GM19240 (cell line): Measurements from ENCODE around the gene EIF2S2.

Experiments
- DNase-seq: peaks from one replicate; pipeline ENCODE4 v3.0.0; 2011; ENCODE audit warnings: low spot score; ENCODE audit not compliant: insufficient read length

EIF2S2 gene

DNA sequence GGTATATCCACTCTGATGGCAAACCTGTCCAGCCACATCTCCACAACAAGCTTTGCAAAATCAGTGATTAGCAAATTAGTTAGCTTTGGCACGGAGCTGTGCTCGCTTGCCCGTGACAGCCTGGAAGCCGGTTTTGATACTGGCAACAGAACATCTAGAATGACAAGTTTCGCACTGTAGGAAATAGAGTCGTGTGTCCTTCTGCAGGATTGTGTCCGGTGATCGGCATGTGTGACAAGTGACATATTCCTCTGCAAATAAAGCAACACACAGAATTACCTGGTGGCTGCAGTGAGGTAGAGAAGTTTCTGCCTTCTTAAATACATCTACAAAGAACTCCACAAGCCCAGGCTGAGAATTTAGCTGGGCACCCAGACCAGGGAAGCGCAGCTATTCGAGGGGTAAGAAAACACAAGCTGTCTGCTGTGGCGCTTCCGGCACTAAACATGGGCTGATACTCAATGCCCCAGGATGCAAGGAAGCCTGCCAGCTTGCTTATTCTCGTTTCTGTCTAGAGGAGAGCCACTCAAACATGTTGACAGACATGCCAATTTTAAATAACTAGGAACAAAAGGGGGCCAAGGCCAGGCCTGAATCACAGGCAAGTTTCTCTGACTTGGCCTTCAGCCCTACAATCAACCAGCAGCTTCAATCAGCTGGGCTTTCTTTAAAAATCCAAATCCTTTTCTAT lies 22.2 kb downstream of the EIF2S2 start:
- no peak for DNase-seq

DNA sequence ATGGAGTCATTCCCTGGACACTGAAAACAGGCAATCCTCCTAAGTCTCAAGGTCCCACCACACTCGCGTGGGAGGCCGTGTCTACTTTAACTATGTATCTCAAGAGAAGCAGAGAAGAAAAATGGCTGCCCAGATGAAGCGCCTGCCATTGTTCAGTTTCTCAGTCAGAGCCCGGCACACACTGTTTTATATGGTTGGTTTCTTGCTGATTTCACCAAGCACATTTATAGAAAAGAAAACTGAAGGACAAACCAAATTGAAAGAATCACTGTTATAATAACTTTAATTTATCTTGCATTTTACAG lies 22.9 kb downstream of the EIF2S2 start:
- no peak for DNase-seq

DNA sequence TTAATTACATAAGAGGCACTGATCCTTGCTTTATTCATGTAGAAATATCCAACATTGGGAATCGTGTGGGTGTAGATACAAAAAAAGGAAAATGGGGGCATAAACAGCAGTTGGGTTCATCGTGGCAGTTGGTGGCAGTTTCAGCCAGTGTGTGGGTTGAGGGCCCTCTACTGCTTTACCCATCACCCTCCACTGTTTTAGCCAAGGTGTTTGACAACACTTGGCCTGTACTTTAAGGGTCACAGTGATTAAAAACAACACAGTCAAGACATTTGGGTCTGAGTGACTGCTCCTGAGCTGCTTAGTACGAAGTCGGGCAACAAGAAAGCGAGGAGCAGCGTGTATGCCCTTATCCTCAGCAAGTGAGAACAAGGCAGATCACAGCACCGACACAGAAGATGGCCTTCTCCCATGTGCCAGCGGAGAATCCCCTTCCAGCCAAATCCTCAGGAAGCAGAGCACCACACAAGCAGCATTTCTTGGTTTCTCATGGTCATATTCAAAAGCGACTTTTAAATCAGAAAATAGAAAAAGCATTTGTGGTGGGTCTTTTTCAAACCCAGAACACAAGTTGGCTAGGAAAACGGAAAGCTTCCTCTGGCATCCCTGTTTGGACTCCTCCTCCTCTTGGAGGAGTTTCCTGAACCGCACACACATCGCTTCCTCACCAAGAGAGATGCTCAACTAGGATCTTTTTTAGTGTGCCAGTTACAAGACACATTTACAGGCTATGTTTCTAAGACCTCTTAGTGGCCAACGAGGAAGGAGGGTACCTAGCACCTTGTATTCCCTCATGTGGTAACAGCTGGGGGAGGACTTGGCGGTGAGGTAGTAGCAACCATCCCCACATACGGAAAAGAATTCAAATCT lies 23.5 kb downstream of the EIF2S2 start:
- no peak for DNase-seq

DNA sequence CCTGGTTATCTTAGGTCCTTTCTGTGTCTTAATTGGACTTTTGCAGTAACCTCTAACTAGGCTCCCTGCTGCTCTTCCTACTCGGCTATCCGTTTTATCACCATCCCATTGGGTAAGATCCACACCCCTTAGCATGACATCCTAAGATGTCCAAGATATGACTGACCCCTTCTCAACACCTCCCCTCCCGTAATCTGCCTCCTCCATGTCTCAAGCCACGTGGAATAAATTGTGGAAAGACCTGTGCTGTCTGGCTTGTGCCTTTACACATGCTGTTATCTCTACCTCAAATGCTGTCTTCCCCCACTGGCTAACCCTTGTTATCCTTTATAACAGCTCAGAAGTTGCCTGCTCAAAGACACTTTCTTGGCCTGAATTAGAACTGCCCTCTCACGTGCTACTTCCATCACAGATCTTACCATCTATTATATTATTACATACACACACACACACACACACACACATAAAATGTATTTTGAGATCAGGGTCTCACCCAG lies 26.5 kb downstream of the EIF2S2 start:
- no peak for DNase-seq

DNA sequence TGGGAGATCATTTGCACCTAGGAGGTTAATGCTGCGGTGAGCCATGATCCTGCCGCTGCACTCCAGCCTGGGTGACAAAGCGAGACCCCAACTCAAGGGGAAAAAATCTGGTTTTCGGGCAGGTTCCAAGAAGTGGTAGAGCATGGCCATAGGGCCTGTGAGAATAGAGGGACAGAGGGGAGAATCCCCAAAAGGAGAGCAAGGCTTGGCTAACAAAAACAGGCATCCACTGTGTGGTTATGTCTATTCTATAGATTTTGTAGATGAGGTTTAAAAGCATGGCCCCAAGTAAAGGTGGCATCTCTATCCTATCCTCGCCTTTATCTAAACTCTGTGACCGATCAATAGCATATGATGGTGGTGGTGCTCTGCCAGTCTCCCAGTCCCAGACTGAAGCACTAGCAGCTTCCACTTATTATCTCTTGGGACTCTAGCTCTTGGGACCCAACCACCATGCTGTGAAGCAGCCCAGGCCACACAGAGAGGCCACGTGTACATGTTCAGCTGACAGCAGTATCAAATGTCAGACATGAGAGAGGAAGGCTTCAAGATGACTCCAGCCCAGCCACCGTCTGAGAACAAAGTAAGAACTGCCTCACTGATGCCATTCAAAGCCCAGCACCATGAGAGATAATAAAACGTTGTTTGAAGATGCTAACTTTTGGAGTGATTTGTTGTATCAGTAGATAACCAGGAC lies 27.7 kb downstream of the EIF2S2 start:
- DNase-seq, result no peak

DNA sequence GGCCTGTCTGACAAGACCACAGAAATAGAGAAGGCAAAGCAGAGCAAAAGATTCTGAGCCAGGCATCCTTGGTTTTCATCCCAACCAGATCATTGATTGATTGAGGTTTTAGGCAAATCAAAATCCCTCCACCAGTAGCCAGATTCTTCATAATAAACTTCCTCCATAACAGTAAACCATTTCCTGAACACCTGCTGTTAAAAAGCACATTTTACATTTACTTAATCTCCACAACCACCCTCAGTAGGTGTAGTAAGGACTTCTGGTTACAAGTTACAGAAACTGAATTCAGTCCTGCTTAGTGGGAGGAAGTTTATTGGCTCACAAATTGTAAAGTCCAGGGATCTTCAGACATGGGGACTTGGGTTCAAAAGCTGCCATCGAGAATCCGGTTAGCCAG lies 28.3 kb downstream of the EIF2S2 start:
- DNase-seq, result no peak

DNA sequence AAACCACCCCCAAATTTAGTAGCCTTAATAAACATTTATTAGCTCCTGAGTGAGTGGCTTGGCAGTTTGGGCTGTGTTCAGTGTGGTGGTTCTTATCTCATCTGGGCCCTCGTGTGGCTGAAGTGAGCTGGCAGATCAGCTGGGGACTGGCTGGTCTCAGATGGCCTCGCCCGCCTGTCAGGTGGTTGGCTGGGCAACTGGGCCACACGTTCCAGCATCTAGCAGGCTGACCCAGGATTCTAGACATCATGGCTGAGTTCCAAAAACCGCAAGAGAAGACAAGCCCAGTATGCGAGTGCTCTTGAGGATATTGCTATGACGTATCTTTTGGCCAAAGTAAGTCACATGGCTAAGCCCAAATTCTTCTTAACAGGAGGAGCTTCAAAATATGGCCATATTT lies 28.9 kb downstream of the EIF2S2 start:
- no peak for DNase-seq

DNA sequence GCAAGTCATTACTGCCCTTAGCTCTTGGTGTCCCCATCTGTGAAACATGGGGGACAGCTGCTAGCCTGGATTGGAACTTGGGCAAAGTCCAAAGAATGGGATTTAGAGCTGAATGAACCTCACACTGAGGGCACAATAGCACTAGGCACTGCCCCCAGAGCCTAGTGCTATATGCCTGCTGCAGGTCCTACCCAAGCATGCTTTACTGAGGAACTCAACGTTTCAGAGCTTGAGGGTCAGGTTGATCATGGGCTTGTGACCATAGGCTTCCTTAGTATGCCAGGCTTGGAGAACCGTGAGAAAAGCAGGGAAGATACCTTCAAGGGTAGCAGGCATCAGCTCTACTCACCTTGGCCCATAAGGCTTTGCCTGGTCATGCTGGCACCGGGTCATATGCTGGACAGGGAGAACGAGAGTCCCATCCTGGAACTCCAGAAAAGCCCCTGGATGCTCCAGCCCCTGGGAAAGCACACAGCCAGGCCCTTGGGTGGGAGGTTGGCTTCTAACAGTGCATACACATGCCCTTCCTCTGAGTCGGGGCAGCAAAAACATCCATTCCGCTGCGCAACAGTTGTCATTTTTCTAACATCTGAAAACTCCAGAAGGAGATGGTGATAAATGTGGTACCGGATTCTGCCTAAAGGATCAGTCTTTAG lies 29.7 kb downstream of the EIF2S2 start:
- no peak for DNase-seq

DNA sequence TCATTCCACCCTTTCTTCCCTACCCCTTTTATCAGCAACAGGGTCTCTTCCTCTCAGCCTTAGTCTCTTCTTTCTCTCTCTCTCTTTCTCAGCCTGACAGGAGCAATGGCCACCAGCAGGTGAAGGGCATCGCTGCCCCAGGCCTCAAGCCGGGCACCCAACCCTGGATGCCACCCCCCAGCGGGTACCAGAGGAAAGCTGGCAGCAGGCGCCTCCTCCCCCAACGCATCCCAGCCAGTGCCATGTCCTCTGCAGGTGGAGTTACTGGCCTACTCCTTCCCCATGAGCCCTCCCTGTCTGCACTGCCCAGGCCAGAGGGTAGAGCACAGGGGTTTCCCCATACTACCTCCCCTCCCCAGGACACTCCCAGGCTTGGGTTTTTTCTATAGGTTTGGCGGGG lies 32.2 kb downstream of the EIF2S2 start:
- no peak for DNase-seq

DNA sequence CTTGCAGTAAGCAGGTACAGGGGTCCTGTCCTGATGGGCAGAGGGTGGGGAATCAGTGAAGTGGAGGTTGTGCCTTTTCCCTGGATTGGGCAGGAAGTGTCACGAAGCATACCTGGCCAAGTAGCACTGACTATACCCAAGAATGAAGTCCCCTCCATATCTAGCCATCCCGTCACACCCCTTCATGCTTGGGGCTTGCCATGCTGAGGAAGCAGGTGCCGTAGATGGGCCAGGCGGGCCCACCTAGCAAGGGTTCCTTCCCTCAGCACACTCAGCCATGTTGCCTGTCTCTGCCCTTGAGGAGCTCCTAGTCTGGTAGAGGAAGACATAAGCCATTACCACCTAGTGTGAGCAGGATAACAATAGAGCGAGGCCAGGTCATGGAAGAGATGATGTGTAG lies 33.5 kb downstream of the EIF2S2 start:
- no peak for DNase-seq

DNA sequence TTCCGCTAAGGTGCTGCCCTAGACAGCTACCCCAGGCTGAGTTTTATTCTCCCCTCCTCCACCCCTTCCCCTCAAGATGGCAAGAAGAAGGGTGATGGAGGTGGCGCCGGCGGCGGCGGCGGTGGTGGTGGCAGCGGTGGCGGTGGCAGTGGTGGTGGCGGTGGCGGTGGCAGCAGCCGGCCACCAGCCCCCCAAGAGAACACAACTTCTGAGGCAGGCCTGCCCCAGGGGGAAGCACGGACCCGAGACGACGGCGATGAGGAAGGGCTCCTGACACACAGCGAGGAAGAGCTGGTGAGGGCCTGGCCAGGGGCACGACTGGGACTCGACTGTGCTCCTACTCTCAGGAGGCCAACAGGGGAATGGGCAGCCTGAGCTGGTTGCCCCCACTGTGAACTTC lies 35.1 kb downstream of the EIF2S2 start:
- DNase-seq, result no peak

DNA sequence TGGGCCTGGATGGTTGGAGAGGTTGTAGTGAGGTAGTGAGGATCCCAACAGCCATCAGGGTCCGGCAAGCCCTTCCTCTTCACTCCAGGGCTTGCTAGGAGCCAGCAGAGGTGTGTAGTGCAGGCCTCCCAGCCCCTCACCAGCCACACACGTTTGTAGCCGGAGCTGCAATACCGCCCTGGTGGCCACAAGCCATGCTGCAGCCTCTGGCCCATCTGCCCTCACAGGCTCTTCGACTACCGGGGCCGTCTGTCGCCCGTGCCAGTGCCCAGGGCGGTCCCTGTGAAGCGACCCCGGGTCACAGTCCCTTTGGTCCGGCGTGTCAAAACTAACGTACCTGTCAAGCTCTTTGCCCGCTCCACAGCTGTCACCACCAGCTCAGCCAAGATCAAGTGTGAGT lies 36.4 kb downstream of the EIF2S2 start:
- DNase-seq, result no peak

DNA sequence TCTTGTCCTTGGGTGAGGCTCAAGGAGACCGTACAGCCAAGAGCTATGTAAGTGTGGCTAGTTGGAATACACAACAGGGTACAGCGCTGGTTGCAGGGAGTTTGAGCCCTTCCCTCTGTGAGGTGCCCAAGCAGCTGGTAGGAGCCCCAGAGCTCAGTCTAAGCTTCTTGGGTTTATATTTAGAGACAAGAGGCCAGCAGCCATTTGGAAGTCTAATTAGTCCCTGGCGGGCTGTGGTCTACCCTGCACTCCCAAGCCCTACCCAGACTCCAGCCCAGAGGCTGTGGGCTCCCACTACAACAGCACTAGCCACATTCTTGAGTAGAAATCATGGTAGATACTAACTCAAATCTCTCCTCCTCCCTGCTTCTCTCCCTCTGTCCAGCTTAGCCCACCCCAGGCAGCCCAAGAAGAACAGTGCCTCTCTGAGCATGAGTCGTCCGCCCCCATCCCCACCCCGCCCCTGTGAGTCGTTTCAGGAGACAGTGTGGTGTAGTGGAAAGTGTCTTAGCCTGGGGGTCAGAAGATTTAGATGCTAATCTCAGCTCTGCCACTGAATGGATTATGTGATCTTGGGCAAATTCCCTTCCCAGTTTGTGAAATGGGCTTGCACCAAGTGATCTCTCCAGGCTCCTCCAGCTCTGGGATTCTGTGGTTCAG lies 37.8 kb downstream of the EIF2S2 start:
- no peak for DNase-seq

DNA sequence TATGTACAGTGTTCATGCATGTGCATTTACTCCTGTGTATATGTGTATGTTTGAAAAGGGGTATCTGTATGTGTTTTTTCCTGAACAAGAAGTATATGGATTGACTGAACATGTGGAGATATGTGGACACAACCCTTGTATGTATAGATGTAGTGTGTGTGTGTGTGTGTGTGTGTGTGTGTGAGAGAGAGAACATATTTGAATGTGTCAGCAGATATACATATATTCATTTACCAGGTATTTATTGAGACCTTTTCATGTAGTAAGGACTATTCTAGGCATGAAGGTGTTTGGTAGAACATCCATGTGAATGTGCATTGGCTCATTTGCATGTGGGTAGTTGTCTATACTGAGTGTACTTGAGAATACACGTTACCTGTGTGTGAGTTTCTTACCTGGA lies 39.3 kb downstream of the EIF2S2 start:
- no peak for DNase-seq

DNA sequence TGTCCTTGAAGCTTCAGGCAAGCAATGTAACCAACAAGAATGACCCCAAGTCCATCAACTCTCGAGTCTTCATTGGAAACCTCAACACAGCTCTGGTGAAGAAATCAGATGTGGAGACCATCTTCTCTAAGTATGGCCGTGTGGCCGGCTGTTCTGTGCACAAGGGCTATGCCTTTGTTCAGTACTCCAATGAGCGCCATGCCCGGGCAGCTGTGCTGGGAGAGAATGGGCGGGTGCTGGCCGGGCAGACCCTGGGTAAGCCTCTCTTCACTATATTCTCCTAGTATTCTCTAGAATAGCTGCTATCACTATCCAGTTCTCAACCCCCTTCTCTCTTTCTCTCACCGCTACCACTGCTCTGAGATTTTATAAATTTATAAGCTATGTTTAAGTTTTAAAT lies 40.0 kb downstream of the EIF2S2 start:
- DNase-seq, result no peak

DNA sequence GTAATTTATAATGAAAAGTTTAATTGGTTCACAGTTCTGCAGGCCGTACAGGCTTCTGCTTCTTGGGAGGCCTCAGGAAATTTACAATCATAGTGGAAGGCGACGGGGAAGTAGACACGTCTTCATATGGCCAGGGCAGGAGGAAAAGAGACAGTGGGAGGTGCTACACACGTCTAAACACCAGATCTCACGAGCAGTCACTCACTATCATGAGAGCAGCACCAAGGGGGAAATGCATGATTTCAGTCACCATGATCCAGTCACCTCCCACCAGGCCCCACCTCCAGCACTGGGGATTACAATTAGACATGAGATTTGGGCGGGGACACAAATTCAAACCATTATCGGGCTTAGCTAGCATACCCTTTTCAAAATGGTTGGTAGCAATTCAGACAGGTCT lies 41.2 kb downstream of the EIF2S2 start:
- no peak for DNase-seq

DNA sequence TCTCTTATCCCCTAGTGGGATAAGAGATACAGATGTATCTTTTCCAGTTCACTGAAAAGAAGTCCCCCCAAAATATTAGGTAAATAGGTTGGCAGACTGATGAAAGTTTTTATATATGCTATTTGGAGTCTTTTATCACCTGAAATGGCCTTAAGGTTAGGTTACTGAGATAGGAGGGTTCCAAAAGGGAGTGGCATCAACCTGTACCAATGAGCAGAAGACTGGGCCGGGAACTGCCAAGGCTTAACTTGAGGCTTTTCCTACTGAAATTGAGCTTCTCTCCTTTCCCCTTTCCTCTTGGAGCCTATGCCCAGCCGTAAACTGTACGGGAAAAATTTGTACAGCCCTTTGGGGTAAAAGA lies 42.0 kb downstream of the EIF2S2 start:
- no peak for DNase-seq

DNA sequence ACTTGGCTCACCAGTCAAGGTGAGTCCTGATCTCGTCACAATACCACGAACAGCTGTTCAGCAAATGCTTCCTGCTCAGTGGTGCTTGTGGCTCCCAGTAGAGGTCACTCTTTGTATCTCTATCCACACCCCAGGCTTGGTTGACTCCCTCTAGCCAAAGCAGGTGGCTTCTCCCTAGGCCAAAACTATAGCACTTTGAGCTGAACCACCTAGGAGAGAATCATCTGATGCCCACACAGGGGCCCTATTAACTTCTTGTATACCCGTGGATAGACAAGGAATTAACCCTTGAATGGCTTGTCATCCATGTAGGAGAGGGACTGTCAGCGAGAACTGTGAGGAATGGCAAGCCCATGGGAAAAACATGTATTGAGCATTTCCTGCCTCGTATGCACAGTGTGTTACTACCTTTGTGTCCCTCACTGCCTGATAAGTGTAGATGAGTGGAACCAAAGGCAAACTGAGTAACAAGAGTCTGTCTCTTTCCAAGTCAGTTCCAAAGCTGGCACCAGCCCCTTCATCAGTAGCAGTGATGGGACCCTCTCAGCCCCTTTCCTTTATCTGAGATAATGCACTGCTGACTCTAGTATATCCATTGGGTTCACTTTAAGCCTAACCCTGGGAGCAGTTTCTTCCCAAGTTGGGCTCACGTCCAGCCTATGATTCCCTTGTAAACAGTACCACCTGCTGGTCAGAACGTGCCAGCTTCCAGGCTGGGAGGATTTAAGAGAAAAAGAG lies 42.5 kb downstream of the EIF2S2 start:
- peak; percentile 62 for DNase-seq

DNA sequence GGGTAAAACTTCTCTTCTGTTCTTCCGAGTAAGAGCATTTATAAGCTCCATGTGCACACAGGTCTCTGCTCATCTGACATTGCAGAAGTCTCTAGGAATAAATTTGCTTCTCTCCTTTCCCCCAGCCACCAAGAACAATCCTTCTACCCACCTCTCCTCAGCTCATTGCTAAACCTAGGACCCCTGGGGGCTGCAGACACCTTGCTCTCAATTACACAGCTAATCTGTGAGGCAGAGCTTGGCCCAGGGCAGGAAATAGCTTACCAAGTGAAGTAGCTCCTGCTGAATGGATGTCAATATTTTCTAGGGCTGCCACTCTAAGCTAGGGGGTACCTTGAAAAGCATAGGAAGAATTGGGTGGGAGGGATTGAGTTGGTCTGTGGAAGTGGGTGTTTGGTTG lies 44.0 kb downstream of the EIF2S2 start:
- DNase-seq, result no peak

DNA sequence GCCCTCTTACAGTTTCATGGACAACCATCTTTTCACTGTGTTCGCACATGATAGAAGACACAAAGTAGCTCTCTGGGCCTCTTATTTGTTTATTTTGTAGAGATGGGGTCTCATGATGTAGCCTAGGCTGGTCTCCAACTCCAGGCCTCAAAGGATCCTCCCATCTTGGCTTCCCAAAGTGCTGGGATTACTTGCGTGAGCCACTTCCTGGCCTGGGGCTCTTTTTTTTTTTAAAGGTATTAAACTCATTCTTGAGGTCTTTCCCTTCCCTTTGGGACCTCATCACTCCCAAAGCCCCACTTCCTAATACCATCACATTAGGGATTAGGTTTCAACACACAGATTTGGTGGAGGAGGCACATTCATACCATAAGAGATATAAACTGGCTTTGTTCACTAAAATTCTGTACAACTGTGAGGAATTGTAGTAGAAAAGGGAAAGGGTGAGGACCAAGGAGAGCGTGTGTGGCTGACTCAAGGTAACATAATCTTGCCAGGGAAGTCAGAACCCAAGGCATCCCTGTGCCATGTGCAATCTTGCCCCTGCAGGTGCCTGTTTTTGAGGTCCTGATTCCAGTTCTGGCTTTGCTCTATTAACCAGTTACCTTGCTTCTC lies 45.5 kb downstream of the EIF2S2 start:
- no peak for DNase-seq
